GM12878 (cell line): ENCODE results near the gene NPAS3. TPM values are rescaled to one million over a fixed set of nuclear protein-coding genes. Genes with fewer than 3 reads are reported as not detected.

ENCODE experiments used
- ATAC-seq: fragments of 200-7000 bp; cut with Tn5 transposase; 3 replicates; pipeline ENCODE4 v1.9.1; 2020; ENCODE audit warnings: mild to moderate bottlenecking, moderate library complexity
- BruUV-seq: library from RNA; stranded (reverse); fragments of 400-500 nt; replicated peaks from 2 replicates; lab custom pipeline; 2021; lab: Mats Ljungman, UMichigan
- CTCF ChIA-PET: fragments of 300-600 bp; sonication (Branson Sonifier 250); formaldehyde crosslinking; extraction: SDS; loops from one replicate; lab custom pipeline; 2021; ENCODE audit warnings: inconsistent platforms; lab: Yijun Ruan, JAX
- POLR2A ChIA-PET: fragments of 350-600 bp; formaldehyde crosslinking; extraction: SDS; loops from one replicate; lab custom pipeline; 2021; ENCODE audit warnings: inconsistent platforms; lab: Charles Lee
- RAD21 ChIA-PET: fragments of 300-600 bp; sonication (Branson Sonifier 250); formaldehyde crosslinking; loops from one replicate; lab custom pipeline; 2023; ENCODE audit warnings: antibody characterized with exemption; ENCODE audit not compliant: unreplicated experiment; lab: Charles Lee
- SMC1A ChIA-PET: fragments of 300-600 bp; sonication (Branson Sonifier 250); formaldehyde crosslinking; loops from one replicate; lab custom pipeline; 2023; ENCODE audit not compliant: unreplicated experiment, uncharacterized antibody; lab: Charles Lee
- DNase-seq: peaks from one replicate; pipeline ENCODE4 v3.0.0-alpha.2; 2011; ENCODE audit warnings: low read depth, low spot score
- FAIRE-seq: peaks from 3 replicates; lab custom pipeline; 2011; peaks lifted over from hg19 to GRCh38; lab: Jason Lieb, UNC
- H2AFZ ChIP-seq: 2 replicates; pipeline ENCODE4 v1.6.0; 2011; ENCODE audit warnings: low read depth, low read length, control low read depth; ENCODE audit not compliant: control insufficient read depth
- H3K27ac ChIP-seq: 2 replicates; pipeline ENCODE4 v1.5.1; 2011; ENCODE audit warnings: control low read depth; ENCODE audit not compliant: control insufficient read depth, insufficient read depth
- H3K27me3 ChIP-seq, 2 experiments: replicated peaks in 1 of 2; 2 replicates each; pipeline versions ENCODE4 v1.6.0 to v1.6.1; 2011; ENCODE audit warnings: low read length in 1 of 2; ENCODE audit not compliant: control insufficient read depth in 2 of 2, insufficient read depth in 2 of 2
- H3K36me3 ChIP-seq, 2 experiments: 2 replicates each; pipeline ENCODE4 v1.5.1; 2011; ENCODE audit warnings: low read length in 1 of 2; ENCODE audit not compliant: control insufficient read depth in 2 of 2, insufficient read depth in 2 of 2
- H3K4me1 ChIP-seq: 2 replicates; pipeline ENCODE4 v1.6.1; 2011; ENCODE audit warnings: mild to moderate bottlenecking, low read length, moderate library complexity, mixed read lengths; ENCODE audit not compliant: control insufficient read depth, insufficient read depth
- H3K4me2 ChIP-seq: 2 replicates; pipeline ENCODE4 v1.6.0; 2011; ENCODE audit warnings: control low read depth; ENCODE audit not compliant: control insufficient read depth, insufficient read depth
- H3K4me3 ChIP-seq: fragments of 200-600 bp; sonication (generic); 2 replicates; pipeline ENCODE4 v1.5.1; 2016
- H3K79me2 ChIP-seq: 2 replicates; pipeline ENCODE4 v1.6.0; 2011; ENCODE audit warnings: low read length; ENCODE audit not compliant: control insufficient read depth, insufficient read depth
- H3K9ac ChIP-seq: 2 replicates; pipeline ENCODE4 v1.8.0; 2011; ENCODE audit warnings: low read length, control low read depth, mixed read lengths; ENCODE audit not compliant: control insufficient read depth, insufficient read depth
- H3K9me3 ChIP-seq: replicated peaks from 3 replicates; pipeline ENCODE4 v1.5.1; 2011; ENCODE audit warnings: mild to moderate bottlenecking, low read length; ENCODE audit not compliant: control insufficient read depth, insufficient read depth
- H4K20me1 ChIP-seq: 2 replicates; pipeline ENCODE4 v1.6.0; 2011; ENCODE audit not compliant: control insufficient read depth, insufficient read depth
- JUND ChIP-seq: IDR thresholded peaks from 2 replicates; pipeline ENCODE4 v1.6.1; 2012; ENCODE audit warnings: low read depth, mild to moderate bottlenecking, low read length, improper control_type of control experiment, moderate library complexity
- MEF2A ChIP-seq: IDR thresholded peaks from 2 replicates; pipeline ENCODE4 v1.6.1; 2011; ENCODE audit warnings: low read depth, mild to moderate bottlenecking, low read length, moderate library complexity; ENCODE audit not compliant: insufficient read depth
- NKRF ChIP-seq: fragments of 450-650 bp; conservative IDR thresholded peaks from 2 replicates; pipeline ENCODE4 v1.6.1; 2017; ENCODE audit warnings: mild to moderate bottlenecking, moderate library complexity
- RAD21 ChIP-seq: IDR thresholded peaks from 2 replicates; pipeline ENCODE4 v1.6.1; 2011; ENCODE audit warnings: mild to moderate bottlenecking, low read depth, low read length, moderate library complexity; ENCODE audit not compliant: insufficient read depth
- RELA ChIP-seq: fragments of 450-650 bp; IDR thresholded peaks from 2 replicates; pipeline ENCODE4 v1.8.0; 2014; ENCODE audit warnings: borderline replicate concordance; ENCODE audit not compliant: partially characterized antibody
- ZNF384 ChIP-seq: IDR thresholded peaks from 2 replicates; pipeline ENCODE4 v1.6.1; 2012; ENCODE audit warnings: low read depth, mild to moderate bottlenecking, low read length, improper control_type of control experiment, borderline replicate concordance
- WGBS: methylation state at CpG from one replicate; pipeline ENCODE4 v1.1.6; 2016; ENCODE audit warnings: low lambda C conversion rate; ENCODE audit not compliant: insufficient replicate concordance, insufficient coverage; ENCODE audit errors: missing lambda C conversion rate; 5-methylcytosine and 5-hydroxymethylcytosine counted together
- in situ Hi-C: fragments of 300-500 bp; cut with MboI; formaldehyde crosslinking; loops from 9 replicates; pipeline ENCODE4 v1.14.3; 2018; ENCODE audit warnings: mixed read lengths
- intact Hi-C: fragments of 100-400 bp; cut with micrococcal nuclease; formaldehyde crosslinking; loops from one replicate; pipeline ENCODE4 v1.14.2; 2022; ENCODE audit not compliant: unreplicated experiment
- polyA plus RNA-seq, 11 experiments: library from polyadenylated mRNA; depleted of rRNA in 4 of 11; unstranded in 6 of 11; stranded (reverse) in 5 of 11; fragments of >200 nt; fragmentation: Nextera tagmentation in 4 of 11; fragmentation: Illumina TruSeq in 1 of 11; extraction: Ambion mirVana in 4 of 11; extraction: Trizol in 1 of 11; gene quantifications; 1 replicate in 1 of 11; 2 replicates in 10 of 11; pipeline versions ENCODE4 v1.2.1 to v1.2.3, GENCODE V29; 2011 to 2016; ENCODE audit warnings: inconsistent platforms in 2 of 11, missing spikeins in 2 of 11, low read depth in 1 of 11
- total RNA-seq, 4 experiments: library from RNA; depleted of rRNA in 3 of 4; stranded (reverse); fragments of >200 nt in 3 of 4; fragmentation: Illumina TruSeq in 1 of 4; extraction: Trizol in 1 of 4; gene quantifications; 2 replicates each; pipeline versions ENCODE4 v1.2.1 to v1.2.3, GENCODE V29; 2013 to 2021
- TF ChIP-seq, protein P1 (sequence below): fragments of 450-650 bp; IDR thresholded peaks from 2 replicates; pipeline ENCODE4 v1.6.1; 2018; ENCODE audit warnings: mild to moderate bottlenecking, low read depth, moderate library complexity; ENCODE audit not compliant: partially characterized antibody

The NPAS3 gene
- total and polyA plus RNA-seq, 10 of the 15 experiments (the other 5 are each of a cell fraction or from before 2014, with no cell fraction given) = under 0.01 to 2.7 (median 0.03) TPM; not detected in 6

GRCh38 chr14:33477797-33478196, 539.1 kb downstream of the NPAS3 start:
- Histone ChIP-seq H3K9ac (no peak overlapping the region), H3K27me3 (peaks cover 0 to 4% of the 10 kb centered on the region in 2 experiments; a peak in 1 of 4 replicates)
- no peak for FAIRE-seq
- RAD21 ChIA-PET = interaction anchor here (0.8 to 4.6 kb wide), 5 partner anchors 33 to 315 kb away, joined by 3 to 42 read pairs (median 21); no protein-coding TSS in a partner anchor
- BruUV-seq = no TSS peak
- POLR2A ChIA-PET = interaction anchor here (1.4 kb wide), 1 partner anchor 32 kb away, joined by 4 read pairs; no protein-coding TSS in a partner anchor
- TF ChIP-seq ZNF384 = no peak
- no peak for TF ChIP-seq RAD21
- no peak for TF ChIP-seq JUND
- TF ChIP-seq RELA = no peak
- TF ChIP-seq MEF2A = no peak
- TF ChIP-seq NKRF = no peak
- TF ChIP-seq, protein P1, sequence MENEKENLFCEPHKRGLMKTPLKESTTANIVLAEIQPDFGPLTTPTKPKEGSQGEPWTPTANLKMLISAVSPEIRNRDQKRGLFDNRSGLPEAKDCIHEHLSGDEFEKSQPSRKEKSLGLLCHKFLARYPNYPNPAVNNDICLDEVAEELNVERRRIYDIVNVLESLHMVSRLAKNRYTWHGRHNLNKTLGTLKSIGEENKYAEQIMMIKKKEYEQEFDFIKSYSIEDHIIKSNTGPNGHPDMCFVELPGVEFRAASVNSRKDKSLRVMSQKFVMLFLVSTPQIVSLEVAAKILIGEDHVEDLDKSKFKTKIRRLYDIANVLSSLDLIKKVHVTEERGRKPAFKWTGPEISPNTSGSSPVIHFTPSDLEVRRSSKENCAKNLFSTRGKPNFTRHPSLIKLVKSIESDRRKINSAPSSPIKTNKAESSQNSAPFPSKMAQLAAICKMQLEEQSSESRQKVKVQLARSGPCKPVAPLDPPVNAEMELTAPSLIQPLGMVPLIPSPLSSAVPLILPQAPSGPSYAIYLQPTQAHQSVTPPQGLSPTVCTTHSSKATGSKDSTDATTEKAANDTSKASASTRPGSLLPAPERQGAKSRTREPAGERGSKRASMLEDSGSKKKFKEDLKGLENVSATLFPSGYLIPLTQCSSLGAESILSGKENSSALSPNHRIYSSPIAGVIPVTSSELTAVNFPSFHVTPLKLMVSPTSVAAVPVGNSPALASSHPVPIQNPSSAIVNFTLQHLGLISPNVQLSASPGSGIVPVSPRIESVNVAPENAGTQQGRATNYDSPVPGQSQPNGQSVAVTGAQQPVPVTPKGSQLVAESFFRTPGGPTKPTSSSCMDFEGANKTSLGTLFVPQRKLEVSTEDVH = no peak
- TF ChIP-seq, all 136 proteins: peak for 0
- Histone ChIP-seq H3K4me1 (no peaks in the 10 kb centered on the region), H3K4me3 (no peak overlapping the region), H2AFZ (no peak overlapping the region), H3K9me3 (no peaks in the 10 kb centered on the region), H4K20me1 (no peaks in the 10 kb centered on the region), H3K4me2 (no peak overlapping the region), H3K36me3 (no peaks in the 10 kb centered on the region), H3K79me2 (no peaks in the 10 kb centered on the region), H3K27ac (no peak overlapping the region)
- ATAC-seq (no peak), DNase-seq (no peak)
- CTCF ChIA-PET = interaction anchor here (1.3 to 6.8 kb wide), 6 partner anchors 14 to 314 kb away, joined by 3 to 77 read pairs (median 28); no protein-coding TSS in a partner anchor
- WGBS = 17% methylated on average over 3 of the region's 3 CpGs
- in situ Hi-C loops = no loop called here
- SMC1A ChIA-PET = interaction anchor here (0.6 to 6.8 kb wide), 10 partner anchors 10 to 318 kb away, joined by 3 to 51 read pairs (median 20); no protein-coding TSS in a partner anchor
- intact Hi-C loops = loop anchor here (10.0 kb wide), 1 partner anchor 827 kb away; no protein-coding TSS in a partner anchor
